K562 (cell line): ENCODE data around the gene DCAF7. TPM values are rescaled to one million over a fixed set of nuclear protein-coding genes. Genes with fewer than 3 reads are reported as not detected.

ENCODE experiments used
- ATAC-seq: fragments of 200-7000 bp; cut with Tn5 transposase; 3 replicates; pipeline ENCODE4 v1.9.1; 2020; ENCODE audit warnings: moderate library complexity
- BruUV-seq: library from RNA; stranded (reverse); fragments of 400-500 nt; replicated peaks from 2 replicates; lab custom pipeline; 2021; lab: Mats Ljungman, UMichigan
- CTCF ChIA-PET: fragments of 300-600 bp; formaldehyde crosslinking; extraction: SDS; loops from one replicate; lab custom pipeline; 2021; ENCODE audit warnings: low intra/inter-chr PET ratio; lab: Yijun Ruan, JAX
- POLR2A ChIA-PET: fragments of 300-600, 350-650 bp; sonication (Branson Sonifier 250); formaldehyde crosslinking; extraction: SDS; loops from one replicate; lab custom pipeline; 2021; ENCODE audit warnings: antibody characterized with exemption, inconsistent platforms; lab: Yijun Ruan, JAX
- DNase-seq, 4 experiments: peaks; one replicate each; pipeline versions ENCODE4 v3.0.0 to v3.0.0-alpha.2; 2011 to 2018; ENCODE audit warnings: low spot score in 3 of 4, mixed read lengths in 3 of 4; ENCODE audit errors: extremely low read depth in 1 of 4
- FAIRE-seq: peaks from 2 replicates; lab custom pipeline; 2011; peaks lifted over from hg19 to GRCh38; lab: Jason Lieb, UNC
- H2AFZ ChIP-seq: 2 replicates; pipeline ENCODE4 v1.6.0; 2011; ENCODE audit warnings: low read depth, low read length, control low read depth, inconsistent platforms
- H3K27ac ChIP-seq: fragments of 200-600 bp; 3 replicates; pipeline ENCODE4 v1.8.0; 2011; ENCODE audit warnings: low read depth, mild to moderate bottlenecking, control low read depth, inconsistent platforms, low read length, moderate library complexity, mixed read lengths; ENCODE audit errors: extremely low read depth
- H3K27me3 ChIP-seq, 2 experiments: fragments of 300-600 bp in 1 of 2; 2 replicates in 1 of 2; 3 replicates in 1 of 2; pipeline versions ENCODE4 v1.6.0 to v1.8.0; 2011; ENCODE audit warnings: inconsistent platforms in 2 of 2, low read length in 2 of 2, mild to moderate bottlenecking in 1 of 2, mixed read lengths in 1 of 2, moderate library complexity in 1 of 2; ENCODE audit not compliant: control insufficient read depth in 2 of 2, insufficient read depth in 2 of 2
- H3K36me3 ChIP-seq: fragments of 300-600 bp; 3 replicates; pipeline ENCODE4 v1.8.0; 2011; ENCODE audit warnings: mild to moderate bottlenecking, low read length, inconsistent platforms; ENCODE audit not compliant: control insufficient read depth, insufficient read depth
- H3K4me1 ChIP-seq, 2 experiments: fragments of 200-600 bp in 1 of 2; replicated peaks in 1 of 2; 2 replicates in 1 of 2; 3 replicates in 1 of 2; pipeline versions ENCODE4 v1.5.1 to v1.8.0; 2011; ENCODE audit warnings: inconsistent platforms in 2 of 2, low read length in 2 of 2, mild to moderate bottlenecking in 1 of 2, mixed read lengths in 1 of 2, moderate library complexity in 1 of 2; ENCODE audit not compliant: control insufficient read depth in 2 of 2, insufficient read depth in 2 of 2
- H3K4me2 ChIP-seq: 2 replicates; pipeline ENCODE4 v1.6.1; 2011; ENCODE audit warnings: low read length, control low read depth, inconsistent platforms, mixed read lengths; ENCODE audit not compliant: insufficient read depth
- H3K4me3 ChIP-seq: fragments of 200-600 bp; sonication (generic), shearing (Covaris generic); 2 replicates; pipeline ENCODE4 v1.5.1; 2016; ENCODE audit warnings: control low read depth, inconsistent platforms
- H3K79me2 ChIP-seq: fragments of 200-600 bp; 3 replicates; pipeline ENCODE4 v1.8.0; 2011; ENCODE audit warnings: low read length, inconsistent platforms; ENCODE audit not compliant: control insufficient read depth, insufficient read depth
- H3K9ac ChIP-seq, 2 experiments: 2 replicates each; pipeline versions ENCODE4 v1.6.0 to v1.6.1; 2011; ENCODE audit warnings: low read depth in 2 of 2, low read length in 2 of 2, control low read depth in 1 of 2, inconsistent platforms in 1 of 2, mild to moderate bottlenecking in 1 of 2, mixed read lengths in 1 of 2; ENCODE audit not compliant: insufficient read depth in 1 of 2
- H3K9me1 ChIP-seq: one replicate; pipeline ENCODE4 v1.6.0; 2011; ENCODE audit warnings: inconsistent platforms, mild to moderate bottlenecking, low read length, moderate library complexity; ENCODE audit not compliant: control insufficient read depth, insufficient read depth
- H3K9me3 ChIP-seq: replicated peaks from 2 replicates; pipeline ENCODE4 v1.5.1; 2011; ENCODE audit warnings: low read depth, low read length, inconsistent platforms; ENCODE audit not compliant: control insufficient read depth, insufficient read depth
- H4K20me1 ChIP-seq: replicated peaks from 2 replicates; pipeline ENCODE4 v1.6.1; 2011; ENCODE audit warnings: low read length, inconsistent platforms, mixed read lengths; ENCODE audit not compliant: control insufficient read depth, insufficient read depth
- ARHGAP35 ChIP-seq: fragments of 450-650 bp; IDR thresholded peaks from 2 replicates; pipeline ENCODE4 v1.6.1; 2018; ENCODE audit not compliant: partially characterized antibody
- FOXP1 ChIP-seq: sonication (generic); formaldehyde crosslinking; IDR thresholded peaks from 2 replicates; pipeline ENCODE4 v1.8.0; 2022; ENCODE audit warnings: mild to moderate bottlenecking, missing genetic modification reagents
- GABPA ChIP-seq: fragments of 200-800 bp; sonication (Bioruptor generic); conservative IDR thresholded peaks from 2 replicates; pipeline ENCODE4 v1.6.1; 2016; ENCODE audit warnings: low read depth, missing genetic modification characterization, missing compliant biosample characterization
- RBM25 ChIP-seq: fragments of 200-400 bp; formaldehyde crosslinking; IDR thresholded peaks from 2 replicates; pipeline ENCODE4 v1.6.1; 2018; ENCODE audit warnings: low read length, low read depth, moderate library complexity; ENCODE audit not compliant: severe bottlenecking
- SOX6 ChIP-seq: fragments of 450-650 bp; IDR thresholded peaks from 2 replicates; pipeline ENCODE4 v1.6.1; 2014; ENCODE audit warnings: mild to moderate bottlenecking
- ZMIZ1 ChIP-seq, 2 experiments: fragments of 150-350 bp in 1 of 2; IDR thresholded peaks; 2 replicates each; pipeline ENCODE4 v1.6.1; 2012 to 2016; ENCODE audit warnings: low read depth in 2 of 2, low read length in 2 of 2, mild to moderate bottlenecking in 1 of 2, moderate library complexity in 1 of 2
- ZNF77 ChIP-seq: fragments of 250-450 bp; sonication (Bioruptor Pico); IDR thresholded peaks from 2 replicates; pipeline ENCODE4 v1.5.0; 2020
- ZNF785 ChIP-seq: fragments of 250-450 bp; sonication (Bioruptor Pico); IDR thresholded peaks from 2 replicates; pipeline ENCODE4 v1.4.0; 2020; ENCODE audit warnings: mild to moderate bottlenecking
- WGBS: fragments of 100-300 bp; shearing (Covaris generic); methylation state at CpG from one replicate; pipeline ENCODE4 v1.1.6; 2016; ENCODE audit warnings: low coverage, mixed read lengths; ENCODE audit not compliant: insufficient coverage; ENCODE audit errors: missing lambda C conversion rate; 5-methylcytosine and 5-hydroxymethylcytosine counted together
- in situ Hi-C: fragments of 300-500 bp; cut with MboI; formaldehyde crosslinking; loops from 4 replicates; pipeline ENCODE4 v1.15.0; 2018; ENCODE audit warnings: inconsistent platforms, mixed read lengths
- intact Hi-C: fragments of 100-400 bp; cut with micrococcal nuclease; formaldehyde crosslinking; loops from 2 replicates; pipeline ENCODE4 v1.14.2; 2022
- polyA plus RNA-seq, 8 experiments: library from polyadenylated mRNA; depleted of rRNA in 4 of 8; stranded (reverse) in 5 of 8; unstranded in 3 of 8; fragments of >200 nt; fragmentation: Nextera tagmentation in 2 of 8; fragmentation: Illumina TruSeq in 1 of 8; extraction: Ambion mirVana in 2 of 8; extraction: Trizol in 1 of 8; gene quantifications; 2 replicates each; pipeline versions ENCODE4 v1.2.1 to v1.2.3, GENCODE V29; 2011 to 2014; ENCODE audit warnings: inconsistent platforms in 1 of 8, missing spikeins in 1 of 8
- total RNA-seq, 7 experiments: library from RNA; depleted of rRNA in 6 of 7; stranded (reverse); fragments of >200 nt in 6 of 7; fragmentation: Illumina TruSeq in 2 of 7; extraction: Trizol in 2 of 7; gene quantifications; 2 replicates each; pipeline versions ENCODE4 v1.2.1 to v1.2.3, GENCODE V29; 2011 to 2021; ENCODE audit warnings: low replicate concordance in 1 of 7
- TF ChIP-seq, protein P1 (sequence below): IDR thresholded peaks from 3 replicates; pipeline ENCODE4 v1.6.1; 2011; ENCODE audit warnings: borderline replicate concordance, mild to moderate bottlenecking, moderate library complexity; ENCODE audit not compliant: insufficient read length; ENCODE audit errors: extremely low read depth
- TF ChIP-seq, protein P2 (sequence below): IDR thresholded peaks from 2 replicates; pipeline ENCODE4 v1.6.1; 2011; ENCODE audit not compliant: insufficient read length; ENCODE audit errors: extremely low read depth

DCAF7 gene
- total and polyA plus RNA-seq, 9 of the 15 experiments (the other 6 are each of a cell fraction or from before 2014, with no cell fraction given), result 30.8 to 123 (median 40.2) TPM

DNA sequence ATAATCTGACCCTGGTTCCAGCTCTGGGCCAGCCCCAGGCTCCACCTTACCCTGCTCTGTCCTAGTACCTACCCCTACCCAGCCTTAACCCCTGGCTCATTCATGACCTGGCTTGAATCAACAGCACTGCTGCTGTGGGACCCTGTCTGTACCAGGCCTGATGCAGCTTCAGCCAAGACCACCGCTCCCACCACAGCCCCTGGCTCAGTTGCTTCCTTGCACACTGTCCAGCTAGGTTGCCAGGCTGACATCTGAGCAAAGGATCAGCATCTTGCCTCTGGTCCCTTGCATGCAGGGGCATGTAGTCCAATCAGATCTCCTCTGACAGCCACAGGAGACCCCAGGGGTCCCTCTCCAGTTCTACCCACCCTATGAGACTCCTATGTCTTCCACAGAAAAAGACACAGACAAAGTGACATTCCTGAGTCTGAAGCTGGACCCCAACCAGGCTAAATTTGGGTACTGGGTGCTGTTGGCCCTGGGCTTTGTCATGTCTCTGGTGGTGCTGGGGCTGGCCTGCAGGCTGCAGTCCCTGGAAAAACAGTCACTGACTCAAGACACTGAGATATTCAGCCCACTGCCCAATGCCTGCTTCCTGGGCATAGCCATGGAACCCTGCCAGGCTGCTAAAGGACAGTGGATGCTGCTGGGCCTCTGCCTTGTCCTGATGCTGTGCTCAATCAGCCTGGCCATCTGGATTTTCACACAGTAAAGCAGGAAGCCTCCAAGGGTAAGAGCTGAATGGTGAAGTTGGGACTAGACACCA lies 31.0 kb upstream of the DCAF7 start (continued):
- TF ChIP-seq, protein P1, sequence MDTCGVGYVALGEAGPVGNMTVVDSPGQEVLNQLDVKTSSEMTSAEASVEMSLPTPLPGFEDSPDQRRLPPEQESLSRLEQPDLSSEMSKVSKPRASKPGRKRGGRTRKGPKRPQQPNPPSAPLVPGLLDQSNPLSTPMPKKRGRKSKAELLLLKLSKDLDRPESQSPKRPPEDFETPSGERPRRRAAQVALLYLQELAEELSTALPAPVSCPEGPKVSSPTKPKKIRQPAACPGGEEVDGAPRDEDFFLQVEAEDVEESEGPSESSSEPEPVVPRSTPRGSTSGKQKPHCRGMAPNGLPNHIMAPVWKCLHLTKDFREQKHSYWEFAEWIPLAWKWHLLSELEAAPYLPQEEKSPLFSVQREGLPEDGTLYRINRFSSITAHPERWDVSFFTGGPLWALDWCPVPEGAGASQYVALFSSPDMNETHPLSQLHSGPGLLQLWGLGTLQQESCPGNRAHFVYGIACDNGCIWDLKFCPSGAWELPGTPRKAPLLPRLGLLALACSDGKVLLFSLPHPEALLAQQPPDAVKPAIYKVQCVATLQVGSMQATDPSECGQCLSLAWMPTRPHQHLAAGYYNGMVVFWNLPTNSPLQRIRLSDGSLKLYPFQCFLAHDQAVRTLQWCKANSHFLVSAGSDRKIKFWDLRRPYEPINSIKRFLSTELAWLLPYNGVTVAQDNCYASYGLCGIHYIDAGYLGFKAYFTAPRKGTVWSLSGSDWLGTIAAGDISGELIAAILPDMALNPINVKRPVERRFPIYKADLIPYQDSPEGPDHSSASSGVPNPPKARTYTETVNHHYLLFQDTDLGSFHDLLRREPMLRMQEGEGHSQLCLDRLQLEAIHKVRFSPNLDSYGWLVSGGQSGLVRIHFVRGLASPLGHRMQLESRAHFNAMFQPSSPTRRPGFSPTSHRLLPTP, result no peak

DNA sequence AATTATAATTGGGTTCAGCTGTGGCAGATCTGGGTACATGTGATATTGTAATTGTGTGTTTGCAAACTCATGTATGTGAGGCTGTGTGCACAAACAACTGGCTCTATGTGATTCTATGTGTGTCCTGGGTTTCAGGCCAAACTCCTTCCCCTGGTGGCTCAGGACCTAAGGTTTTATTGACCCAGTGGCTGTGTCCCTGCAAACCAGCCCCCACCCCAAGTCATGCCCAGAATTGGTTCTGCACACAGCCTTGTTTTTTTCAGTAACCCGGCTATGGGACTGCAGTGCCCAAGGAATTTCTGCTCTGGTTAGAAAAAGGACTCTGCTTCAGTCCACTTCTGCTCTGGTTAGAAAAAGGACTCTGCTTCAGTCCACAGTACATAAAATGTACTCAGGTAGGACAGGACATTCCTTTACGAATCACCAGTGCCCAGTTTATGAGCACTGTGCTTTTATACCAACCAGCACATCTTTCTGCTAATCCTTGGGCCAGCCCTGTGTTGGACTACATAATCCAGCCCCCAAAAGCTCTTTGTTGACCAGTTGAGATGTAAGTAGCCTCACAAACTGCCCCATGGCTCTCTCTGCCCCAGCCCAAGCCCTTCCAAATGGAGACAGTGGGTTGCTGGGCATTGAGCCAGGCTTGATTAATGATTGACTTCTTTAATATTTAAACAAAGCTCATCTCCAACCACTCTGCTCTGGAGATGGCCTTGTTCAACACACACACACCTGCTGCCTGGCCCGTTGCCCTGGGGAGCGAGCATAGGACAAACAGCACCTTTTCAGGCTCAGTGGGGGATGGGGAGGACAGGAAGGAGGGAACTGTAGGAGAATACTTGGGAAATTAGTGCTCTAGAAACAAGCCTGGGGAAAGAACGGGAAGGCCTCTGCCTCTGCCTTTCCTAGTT lies 30.1 kb upstream of the DCAF7 start:
- no peak overlapping the region for H3K4me3 ChIP-seq
- H3K36me3 ChIP-seq, result no peaks in the 10 kb centered on the region
- no TSS peak for BruUV-seq
- in situ Hi-C loops (no loop called here), intact Hi-C loops (no loop called here)
- H4K20me1 ChIP-seq, result peaks cover 20% of the 10 kb centered on the region
- WGBS, result 2% methylated on average over 5 of the region's 5 CpGs
- peaks cover 3% of the 10 kb centered on the region for H3K9me1 ChIP-seq
- ATAC-seq (no peak), DNase-seq (no peak), FAIRE-seq (no peak)
- no peaks in the 10 kb centered on the region for H3K9me3 ChIP-seq
- ChIA-PET CTCF (no interaction called here), POLR2A (interaction anchor here (0.6 to 1.1 kb wide), 3 partner anchors 12 to 244 kb away, joined by 3 to 4 read pairs (median 3); no protein-coding TSS in a partner anchor)
- peaks cover 0 to 5% of the 10 kb centered on the region in 2 experiments; a peak in 2 of 5 replicates for H3K4me1 ChIP-seq
- no peaks in the 10 kb centered on the region for H3K79me2 ChIP-seq
- H3K9ac ChIP-seq, result no peak overlapping the region
- no peak overlapping the region for H2AFZ ChIP-seq
- H3K27me3 ChIP-seq, result peaks cover 6 to 32% of the 10 kb centered on the region in 2 experiments; a peak in 3 of 5 replicates
- H3K4me2 ChIP-seq, result no peak overlapping the region
- H3K27ac ChIP-seq, result no peak overlapping the region
- TF ChIP-seq RBM25 (no peak), ZMIZ1 (IDR thresholded peaks at IDR 0.05; ENCODE audit: low read depth in 2 of 2, low read length in 2 of 2) (no peak), GABPA (tag) (no peak), ZNF785 (CRISPR knock-in tag) (no peak), ZNF77 (CRISPR knock-in tag) (no peak), FOXP1 (CRISPR knock-in tag) (no peak), ARHGAP35 (no peak), SOX6 (no peak)
- TF ChIP-seq, protein P2, sequence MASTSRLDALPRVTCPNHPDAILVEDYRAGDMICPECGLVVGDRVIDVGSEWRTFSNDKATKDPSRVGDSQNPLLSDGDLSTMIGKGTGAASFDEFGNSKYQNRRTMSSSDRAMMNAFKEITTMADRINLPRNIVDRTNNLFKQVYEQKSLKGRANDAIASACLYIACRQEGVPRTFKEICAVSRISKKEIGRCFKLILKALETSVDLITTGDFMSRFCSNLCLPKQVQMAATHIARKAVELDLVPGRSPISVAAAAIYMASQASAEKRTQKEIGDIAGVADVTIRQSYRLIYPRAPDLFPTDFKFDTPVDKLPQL, result no peak
